COR-L47 (cell line): ENCODE results near the gene PCCA.
"Not testable (repeated sequence)": the region's sequence is repeated elsewhere in the genome, so short reads cannot be mapped to it uniquely, and the experiment has no call there.

Experiments
- DNase-seq: peaks from one replicate; lab custom pipeline; 2025; lab: John Stamatoyannopoulos, UW

PCCA gene

DNA sequence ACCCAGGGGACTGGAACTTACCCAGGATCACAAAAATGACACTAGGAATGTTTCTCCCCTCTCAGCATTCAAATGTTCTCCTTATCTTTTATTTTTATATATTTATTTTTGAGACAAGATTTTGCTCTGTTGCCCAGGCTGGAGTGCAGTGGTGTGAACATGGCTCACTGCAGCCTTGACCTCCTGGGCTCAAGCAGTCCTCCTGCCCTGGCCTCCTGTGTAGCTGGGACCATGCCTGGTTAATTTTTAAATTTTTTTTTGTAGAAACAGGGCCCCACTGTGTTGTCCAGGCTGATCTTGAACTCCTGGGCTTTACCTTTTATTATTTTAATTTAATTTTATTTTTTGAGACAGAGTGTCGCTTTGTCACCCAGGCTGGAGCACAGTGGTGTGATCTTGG lies 108.2 kb downstream of the PCCA start:
- no peak for DNase-seq

DNA sequence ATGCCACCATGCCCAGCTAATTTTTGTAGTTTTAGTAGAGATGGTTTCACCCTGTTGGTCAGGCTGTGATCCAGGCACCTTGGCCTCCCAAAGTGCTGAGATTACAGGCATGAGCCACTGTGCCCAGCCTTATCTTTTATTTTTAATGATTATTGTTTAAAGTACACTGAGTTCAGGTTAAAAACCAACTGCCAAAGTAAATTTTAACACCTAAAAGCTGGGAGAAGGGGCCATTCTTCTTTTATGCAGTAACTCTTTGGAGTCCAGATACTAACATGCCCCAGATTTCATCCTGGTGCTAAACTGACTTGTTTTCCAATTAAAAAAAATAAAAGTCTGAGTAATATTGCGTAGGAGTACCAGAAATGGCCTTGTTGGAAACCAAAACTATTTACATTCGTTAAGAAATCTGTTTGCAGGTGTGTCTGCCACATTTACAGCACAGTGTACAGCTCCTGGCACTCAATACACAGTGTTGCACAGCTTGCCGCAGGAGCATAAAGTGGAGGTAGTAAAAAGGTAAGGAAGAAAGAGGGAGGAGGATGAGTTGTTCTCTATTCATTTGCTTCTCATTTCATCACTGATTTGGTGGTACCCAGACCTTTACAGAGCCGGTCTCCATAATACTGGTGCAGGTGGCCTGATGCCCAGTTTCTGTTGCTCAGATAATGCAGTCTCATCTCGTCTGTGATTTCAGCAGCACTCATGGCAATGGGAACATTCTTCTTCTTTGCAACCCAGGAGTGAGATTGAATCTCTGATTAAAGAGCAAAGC lies 108.9 kb downstream of the PCCA start:
- DNase-seq: no peak

DNA sequence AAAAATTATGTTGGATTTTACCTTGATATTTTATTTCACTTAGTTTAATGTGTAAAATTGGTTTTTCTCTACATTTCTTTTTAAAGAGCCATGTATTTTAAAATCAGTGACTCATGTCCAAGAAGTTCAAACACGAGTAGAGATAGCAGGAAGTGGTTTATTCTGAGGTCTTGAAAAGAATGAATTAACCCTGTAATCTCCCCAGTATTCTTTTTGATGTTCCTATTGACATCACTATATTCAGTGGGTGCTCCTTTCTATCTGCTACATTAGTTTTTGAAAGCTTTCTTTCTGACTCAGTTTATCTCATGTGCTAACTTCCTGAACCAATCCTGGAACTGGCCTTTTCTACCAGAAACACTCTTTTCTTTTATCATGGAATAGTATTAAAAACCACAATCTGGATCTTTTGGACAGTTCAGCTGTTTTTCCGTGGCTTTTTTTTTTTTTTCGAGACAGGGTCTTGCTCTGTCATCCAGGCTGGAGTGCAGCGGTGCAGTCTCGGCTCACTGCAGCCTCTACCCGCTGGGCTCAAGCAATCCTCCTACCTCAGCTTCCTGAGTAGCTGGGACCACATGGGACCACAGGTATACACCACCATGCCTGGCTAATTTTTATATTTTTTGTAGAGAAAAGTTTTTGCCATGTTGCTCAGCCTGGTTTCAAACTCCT lies 114.9 kb downstream of the PCCA start:
- no peak for DNase-seq

DNA sequence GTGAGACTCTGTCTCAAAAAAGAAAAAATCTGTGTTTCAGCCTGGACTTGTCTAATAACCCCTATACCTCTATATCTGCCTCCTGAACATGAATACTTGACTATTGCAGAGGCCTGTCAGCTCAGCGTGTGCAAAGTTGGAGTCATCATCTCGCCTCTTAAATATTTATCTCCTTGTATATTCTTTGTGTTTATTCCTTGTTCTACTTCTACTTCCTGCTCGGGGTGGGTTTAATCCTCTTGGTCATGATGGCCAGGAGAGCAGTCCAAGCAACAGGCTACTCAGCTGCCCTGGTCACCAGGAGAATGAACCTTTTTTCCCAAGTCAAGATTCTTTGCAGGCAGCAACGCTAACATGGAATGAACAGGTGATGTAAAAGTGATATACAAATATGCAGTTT lies 119.1 kb downstream of the PCCA start:
- DNase-seq: no peak

DNA sequence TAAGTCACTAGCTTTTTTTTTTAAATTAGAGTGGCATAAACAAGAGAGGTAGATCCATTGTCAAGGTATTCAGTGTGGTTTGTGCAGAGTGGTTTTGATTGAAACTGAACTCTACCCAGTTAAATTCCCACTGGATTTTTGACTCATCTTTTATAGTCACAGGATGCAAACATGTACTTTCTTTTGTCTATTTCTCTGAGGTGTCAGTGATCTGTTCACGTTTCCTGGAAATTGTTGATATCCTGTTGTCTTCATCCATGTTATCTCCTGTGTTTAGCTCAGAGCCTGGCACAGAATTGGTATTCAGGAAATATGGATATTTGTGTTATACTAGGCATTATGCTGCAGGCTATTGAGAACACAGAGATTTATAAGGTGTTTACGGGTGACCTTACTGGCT lies 119.7 kb downstream of the PCCA start:
- DNase-seq: no peak

DNA sequence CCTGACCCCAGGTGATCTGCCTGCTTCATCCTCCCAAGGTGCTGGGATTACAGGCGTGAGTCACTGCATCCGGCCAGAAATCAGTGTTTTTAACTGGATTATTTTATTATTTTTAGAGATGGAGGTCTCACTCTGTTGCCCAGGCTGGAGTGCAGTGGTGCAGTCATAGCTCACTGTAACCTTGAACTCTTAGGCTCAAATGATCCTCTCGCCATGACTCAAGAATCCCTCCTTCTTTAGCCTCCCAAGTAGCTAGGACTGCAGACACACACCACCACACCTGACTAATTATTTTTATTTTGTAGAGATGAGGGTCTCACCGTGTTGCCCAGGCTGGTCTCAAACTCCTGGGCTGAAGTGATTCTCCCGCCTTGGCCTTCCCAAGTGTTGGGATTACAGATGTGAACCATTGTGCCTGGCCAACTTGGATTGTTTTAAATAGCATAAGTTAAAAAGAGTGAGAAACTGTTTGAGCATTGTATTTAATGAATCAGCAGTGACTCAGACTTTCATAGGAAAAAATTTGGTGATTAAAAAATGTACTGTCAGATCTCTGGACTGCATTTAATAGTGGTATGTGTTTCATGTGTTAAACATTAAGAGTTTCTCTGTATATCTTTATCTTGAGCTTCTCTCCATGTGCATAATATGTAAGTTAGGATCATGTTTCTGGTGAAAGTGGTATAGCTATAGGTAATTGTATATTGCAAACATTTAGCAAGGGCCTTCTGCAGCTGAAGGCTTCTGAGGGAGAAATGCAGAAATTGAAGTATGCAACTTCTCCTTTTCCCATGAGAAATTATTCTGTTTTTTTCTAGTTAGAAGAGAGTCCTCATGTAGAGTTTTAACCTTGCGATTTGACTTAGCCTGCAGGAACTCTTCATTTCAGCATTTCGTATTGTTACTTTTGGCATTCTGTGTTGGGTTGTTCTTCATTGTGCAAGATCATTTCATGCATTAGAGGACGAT lies 121.2 kb downstream of the PCCA start:
- DNase-seq: no peak

DNA sequence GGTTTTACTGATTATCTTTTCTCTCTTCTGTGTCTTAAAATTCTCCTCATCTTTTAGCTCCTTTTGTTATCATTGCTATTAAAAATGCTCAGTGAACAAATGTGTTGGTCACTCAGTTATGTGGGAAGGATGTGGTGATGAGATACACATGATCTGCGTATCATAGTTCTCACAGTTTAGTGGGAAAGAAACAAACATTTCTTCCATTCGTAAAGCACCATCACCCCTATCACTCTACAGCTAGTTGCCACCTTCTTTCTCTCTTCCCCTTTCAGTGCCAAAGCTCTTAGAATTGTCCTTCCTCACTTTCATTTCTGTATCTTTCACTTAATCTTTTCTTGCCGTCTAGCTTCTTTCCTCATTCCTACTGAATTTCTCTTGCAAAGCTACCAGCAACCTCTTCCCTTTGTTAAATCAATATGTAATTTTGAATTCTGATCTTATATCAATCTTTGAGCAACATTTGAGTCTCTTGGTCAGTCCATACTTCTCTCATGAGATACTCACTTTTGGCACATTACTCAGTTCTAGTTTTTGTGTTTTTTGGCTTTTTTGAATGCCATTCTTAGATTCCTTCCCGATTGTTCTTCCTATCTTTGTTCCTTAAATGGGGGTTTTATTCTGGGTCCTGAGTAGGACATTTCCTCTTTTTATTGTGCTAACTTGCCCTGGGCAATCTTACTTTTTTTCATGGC lies 122.3 kb downstream of the PCCA start:
- DNase-seq: no peak

DNA sequence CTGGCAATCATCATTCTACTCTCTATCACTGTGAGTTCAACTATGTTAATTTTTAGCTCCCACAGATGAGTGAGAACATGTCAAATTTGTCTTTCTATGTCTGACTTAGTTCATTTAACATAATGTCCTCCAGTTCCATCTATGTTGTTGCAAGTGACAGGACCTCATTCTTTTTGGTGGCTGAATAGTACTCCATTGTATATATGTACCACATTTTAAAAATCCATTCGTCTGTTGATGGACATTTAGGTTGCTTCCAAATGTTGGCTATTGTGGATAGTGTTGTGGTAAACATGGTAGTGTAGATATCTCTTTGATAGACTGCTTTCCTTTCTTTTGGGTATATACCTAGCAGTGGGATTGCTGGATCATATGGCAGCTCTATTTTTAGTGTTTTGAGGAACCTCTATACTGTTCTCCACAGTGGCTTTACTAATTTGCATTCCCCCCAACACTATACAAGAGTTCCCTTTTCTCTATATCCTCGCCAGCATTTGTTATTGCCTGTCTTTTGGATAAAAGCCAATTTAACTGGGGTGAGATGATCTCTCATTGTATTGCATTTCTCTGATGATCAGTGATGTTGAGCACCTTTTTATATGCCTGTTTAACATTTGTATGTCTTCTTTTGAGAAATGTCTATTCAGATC lies 124.1 kb downstream of the PCCA start:
- no peak for DNase-seq

DNA sequence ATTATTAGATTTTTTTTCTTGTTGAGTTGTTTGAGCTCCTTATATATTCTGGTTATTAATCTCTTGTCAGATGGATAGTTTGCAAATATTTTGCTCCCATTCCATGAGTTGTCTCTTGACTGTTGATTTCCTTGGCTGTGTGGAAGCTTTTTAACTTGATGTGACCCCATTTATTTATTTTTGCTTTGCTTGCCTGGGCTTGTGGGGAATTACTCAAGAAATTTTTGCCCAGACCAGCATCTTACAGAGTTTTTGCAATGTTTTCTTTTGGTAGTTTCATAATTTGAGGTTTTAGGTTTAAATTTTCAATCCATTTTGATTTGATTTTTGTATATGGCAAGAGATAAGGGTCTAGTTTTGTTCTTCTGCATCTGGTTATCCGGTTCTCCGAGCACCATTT lies 124.7 kb downstream of the PCCA start:
- DNase-seq: no peak

DNA sequence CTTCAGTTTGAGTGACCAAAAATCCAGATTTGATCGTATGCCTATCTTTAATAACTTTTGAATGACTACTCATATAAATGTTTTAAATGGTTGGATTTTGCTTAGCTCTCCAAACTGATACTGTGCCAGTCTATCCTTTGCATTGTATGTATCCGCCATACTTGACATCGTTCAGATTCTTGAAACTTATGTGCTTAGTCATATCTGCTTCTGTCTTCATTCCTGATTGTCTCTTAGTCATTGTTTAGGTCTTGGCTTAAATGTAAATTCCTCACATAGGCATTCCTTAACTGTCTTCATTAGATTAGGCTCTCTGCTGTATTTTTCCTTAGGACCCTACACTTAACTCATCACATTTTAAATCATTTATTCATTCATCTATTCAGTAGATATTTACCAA lies 126.0 kb downstream of the PCCA start:
- DNase-seq: no peak

DNA sequence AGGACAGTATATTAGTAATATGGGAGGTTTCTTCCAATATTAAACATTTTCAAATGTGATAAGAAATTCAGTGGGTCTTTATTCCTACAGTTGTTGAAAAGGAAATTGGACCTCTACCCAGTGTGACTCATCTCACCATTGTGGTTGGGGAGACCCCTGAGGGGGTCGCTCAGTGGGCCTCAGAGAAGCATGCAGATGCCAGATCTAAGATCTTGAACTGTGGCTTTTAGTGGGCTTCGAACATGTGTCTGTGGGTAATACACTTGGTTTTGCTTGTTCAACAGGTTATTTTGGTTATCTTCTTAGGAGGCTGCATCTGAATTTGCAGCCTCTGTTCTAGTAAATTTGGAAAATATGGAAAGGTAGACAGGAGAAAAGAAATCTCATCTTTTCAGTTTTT lies 132.3 kb downstream of the PCCA start:
- DNase-seq: no peak

DNA sequence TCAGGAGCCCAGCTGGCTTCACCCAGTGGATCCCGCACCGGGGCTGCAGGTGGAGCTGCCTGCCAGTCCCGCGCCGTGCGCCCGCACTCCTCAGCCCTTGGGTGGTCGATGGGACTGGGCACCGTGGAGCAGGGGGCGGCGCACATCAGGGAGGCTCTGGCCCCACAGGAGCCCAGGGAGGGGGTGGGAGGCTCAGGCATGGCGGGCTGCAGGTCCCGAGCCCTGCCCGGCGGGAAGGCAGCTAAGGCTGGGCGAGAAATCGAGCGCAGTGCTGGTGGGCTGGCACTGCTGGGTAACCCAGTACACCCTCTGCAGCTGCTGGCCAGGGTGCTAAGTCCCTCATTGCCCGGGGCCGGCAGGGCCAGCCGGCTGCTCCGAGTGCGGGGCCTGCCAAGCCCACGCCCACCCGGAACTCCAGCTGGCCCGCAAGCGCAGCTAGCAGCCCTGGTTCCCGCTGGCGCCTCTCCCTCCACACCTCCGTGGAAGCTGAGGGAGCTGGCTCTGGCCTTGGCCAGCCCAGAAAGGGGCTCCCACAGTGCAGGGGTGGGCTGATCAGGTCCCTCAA lies 135.2 kb downstream of the PCCA start:
- DNase-seq: not testable (repeated sequence)

DNA sequence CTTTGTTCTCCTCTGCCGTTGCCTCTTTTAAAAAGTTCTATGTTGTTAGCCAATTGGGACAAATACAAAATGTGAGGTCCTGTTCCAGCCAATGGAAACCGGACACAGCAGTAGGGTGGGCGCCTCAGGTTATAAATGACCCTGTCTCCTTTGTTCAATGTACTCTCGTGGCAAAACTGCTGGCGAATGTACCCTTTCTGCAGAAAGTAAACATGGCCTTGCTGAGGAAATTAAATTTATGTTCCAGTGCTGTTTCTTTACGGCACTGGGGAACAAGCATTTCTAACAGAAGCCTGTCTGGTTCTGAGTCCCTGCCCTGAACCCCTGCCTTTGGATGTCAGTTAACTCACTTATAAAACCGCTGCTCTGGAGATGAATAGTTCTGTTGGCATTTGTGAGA lies 140.7 kb downstream of the PCCA start:
- no peak for DNase-seq

DNA sequence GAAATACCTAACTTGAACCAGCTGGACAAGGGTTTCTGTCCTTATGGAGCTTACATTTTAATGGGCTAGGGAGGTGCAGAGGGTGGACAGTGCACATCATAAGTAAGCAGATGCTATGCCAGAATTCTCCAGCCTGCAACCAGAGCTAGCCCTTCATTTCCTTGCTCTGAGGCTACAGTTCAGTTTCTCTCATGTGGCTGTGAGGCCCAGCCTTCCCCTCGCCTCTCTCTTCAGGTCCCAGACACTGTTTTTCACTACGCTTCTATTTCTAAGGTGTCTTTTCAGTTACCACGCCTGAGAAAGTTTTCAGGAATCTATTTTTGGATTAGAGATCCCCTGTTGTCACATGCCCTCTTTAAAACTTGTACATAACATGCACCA lies 141.9 kb downstream of the PCCA start:
- DNase-seq: no peak

DNA sequence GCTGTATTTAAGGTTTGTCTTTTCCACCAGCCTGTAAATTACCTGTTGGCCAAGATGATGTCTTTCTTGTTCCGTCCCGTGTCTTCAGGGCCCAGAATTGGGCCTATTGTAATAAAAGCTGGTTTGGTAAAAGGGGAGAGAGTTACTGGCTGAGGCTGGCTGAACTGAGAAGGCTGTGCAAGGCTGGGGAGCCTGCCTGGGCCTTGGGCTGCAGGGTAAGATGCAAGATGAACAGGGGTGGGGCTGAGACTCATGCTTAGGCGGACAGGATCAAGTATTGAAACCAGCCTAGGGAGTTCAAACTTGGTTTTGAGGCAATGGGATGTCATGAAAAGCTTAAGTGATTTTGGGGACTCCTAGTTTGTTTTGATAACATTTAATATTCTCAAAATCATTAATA lies 142.3 kb downstream of the PCCA start:
- no peak for DNase-seq

DNA sequence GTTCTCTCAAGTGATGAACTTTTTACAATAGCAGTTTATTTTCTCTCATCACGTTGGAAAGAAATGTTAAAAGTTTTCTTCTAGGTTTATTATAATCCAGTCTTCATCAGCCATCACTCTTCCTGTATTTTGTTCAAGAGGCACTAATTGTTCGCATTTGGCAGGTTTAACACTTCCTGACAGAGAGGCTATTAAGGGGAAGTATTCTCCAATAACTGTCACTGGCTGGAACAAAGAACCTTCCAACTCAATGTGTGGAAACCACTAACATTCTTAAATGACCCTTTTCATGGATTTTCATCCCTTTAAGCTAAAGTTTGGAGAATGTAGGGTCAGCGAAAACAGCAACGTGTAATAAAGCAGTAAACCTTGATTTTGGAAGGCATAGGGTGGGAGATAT lies 145.1 kb downstream of the PCCA start:
- DNase-seq: peak; percentile 79

DNA sequence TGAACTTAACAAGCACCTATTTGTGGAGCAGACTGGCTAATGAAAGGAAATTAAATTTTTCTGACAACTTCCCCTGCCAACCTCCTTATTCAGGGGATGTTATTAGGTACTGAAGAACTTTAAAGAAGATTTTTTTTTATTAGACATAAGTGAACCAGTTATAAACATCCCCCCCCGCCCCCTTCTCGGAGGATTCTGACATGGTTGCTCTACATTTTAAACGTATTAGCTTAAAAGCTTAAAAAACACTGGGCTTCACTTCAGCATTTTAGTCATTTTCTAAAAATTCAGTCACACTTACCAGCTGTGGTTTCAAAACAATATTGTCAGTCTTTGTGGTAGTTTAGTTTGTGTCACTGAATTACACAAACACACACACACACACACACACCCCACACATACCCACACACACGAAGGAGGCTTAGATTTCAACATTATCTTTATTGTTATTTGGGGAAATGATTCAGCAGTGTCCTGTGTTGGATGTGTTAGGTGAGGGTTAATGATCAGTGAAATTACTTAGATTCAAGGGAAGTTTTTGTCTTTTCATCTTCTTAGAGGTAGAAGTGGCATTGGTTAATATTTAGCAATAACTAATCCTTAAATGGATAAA lies 145.7 kb downstream of the PCCA start:
- no peak for DNase-seq

DNA sequence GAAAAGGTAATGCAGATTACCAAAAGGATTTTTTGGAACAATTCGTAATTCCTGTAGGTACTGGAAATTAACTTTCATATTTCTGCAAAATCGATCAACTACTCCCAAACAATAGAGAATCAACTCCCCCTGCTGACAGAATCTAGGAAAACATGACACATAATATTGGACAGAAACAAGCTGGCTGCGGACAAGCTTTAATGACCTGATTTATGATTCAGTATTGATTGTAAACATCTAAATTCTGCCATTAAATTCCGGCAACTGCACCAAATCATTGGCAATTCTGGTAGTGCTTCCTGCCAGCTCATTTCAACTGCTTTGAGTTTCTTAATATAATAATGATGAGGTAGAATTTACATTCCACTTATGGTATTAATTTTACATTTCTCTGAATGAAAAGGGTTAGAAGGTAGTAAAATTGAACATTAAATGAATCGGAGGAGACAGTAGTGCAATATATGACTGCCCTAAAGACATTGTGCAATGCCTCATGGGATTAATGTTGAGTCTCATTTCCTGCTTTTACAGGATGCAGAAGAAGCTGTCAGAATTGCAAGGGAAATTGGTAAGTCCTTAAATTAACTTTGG lies 146.5 kb downstream of the PCCA start:
- peak; percentile 77 for DNase-seq

DNA sequence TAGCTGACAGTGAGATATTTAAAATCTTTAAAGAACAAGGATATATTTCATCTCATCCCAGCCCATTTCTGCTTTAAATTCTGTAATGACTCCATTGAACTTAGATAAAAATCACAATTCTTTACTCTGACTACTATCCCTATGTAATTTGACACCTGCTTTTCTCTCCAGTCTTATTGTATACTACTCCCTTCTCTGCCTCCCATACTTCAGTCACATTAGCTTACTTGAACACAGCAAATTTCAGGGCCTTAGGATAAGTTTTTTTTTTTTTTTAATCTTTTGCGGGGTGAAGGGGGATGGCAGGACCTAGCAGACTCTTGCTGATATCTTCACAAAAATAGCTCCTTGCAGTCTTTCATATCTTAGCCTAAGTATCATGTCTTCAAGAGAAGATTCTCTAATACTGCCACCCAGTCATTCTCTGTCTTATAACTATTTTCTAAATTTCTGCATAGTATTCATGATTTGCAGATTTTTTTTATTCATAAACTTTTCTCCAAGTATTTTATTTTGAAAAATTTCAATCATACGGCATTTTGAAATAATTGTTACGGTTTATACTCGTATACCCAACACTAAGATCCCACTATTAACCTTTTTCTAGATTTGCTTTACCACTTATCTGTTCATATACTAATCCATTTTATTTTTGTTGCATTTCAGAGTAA lies 151.4 kb downstream of the PCCA start:
- DNase-seq: no peak

DNA sequence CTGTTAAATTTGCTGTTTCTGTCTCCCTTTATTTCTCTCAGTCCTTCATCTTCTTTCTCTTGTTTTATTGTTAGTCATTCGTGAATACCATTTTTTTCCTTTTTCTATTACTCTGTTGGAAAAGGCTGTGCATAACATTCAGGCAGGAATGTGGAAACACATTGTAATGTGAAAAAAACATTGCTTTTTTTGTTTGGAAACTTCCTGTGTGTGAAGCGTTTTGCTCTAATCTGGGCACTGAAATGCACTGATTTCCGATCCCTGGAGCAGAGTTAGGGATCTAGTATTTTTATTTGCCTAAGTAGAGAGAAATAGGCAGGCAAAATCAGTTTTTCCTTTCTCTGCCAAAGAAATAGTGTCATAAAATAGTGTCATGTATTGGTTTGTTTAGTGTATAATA lies 155.5 kb downstream of the PCCA start:
- DNase-seq: no peak
